SH-SY5Y (cell line): ENCODE measurements around the gene NTRK2.

ENCODE experiments used
- GATA2 ChIP-seq: IDR thresholded peaks from 2 replicates; pipeline ENCODE4 v1.6.1; 2011; ENCODE audit warnings: mild to moderate bottlenecking, low read depth, low read length
- GATA3 ChIP-seq: IDR thresholded peaks from 2 replicates; pipeline ENCODE4 v1.6.1; 2011; ENCODE audit warnings: low read depth, mild to moderate bottlenecking, low read length, moderate library complexity

GRCh38 chr9:84779883-84780282, 110.4 kb downstream of the NTRK2 start:
- no peak for TF ChIP-seq GATA2
- no peak for TF ChIP-seq GATA3
